Esophagus (tissue), 2 donors: ENCODE data around the gene PTPRM. TPM values are rescaled to one million over a fixed set of nuclear protein-coding genes. Genes with fewer than 3 reads are reported as not detected.
"Not testable (repeated sequence)": the region's sequence is repeated elsewhere in the genome, so short reads cannot be mapped to it uniquely, and the experiment has no call there.

ENCODE experiments used
- H3K27ac ChIP-seq, 2 donors: one replicate each; pipeline ENCODE4 v1.5.1; 2013; ENCODE audit warnings: low read depth in 2 of 2, mild to moderate bottlenecking in 2 of 2, inconsistent platforms in 1 of 2, low read length in 1 of 2, moderate library complexity in 1 of 2
- H3K27me3 ChIP-seq, 2 donors: one replicate each; pipeline ENCODE4 v1.6.1; 2013; ENCODE audit warnings: low read length in 2 of 2, control low read depth in 1 of 2, mild to moderate bottlenecking in 1 of 2; ENCODE audit not compliant: insufficient read depth in 2 of 2, control insufficient read depth in 1 of 2
- H3K36me3 ChIP-seq, 2 donors: one replicate each; pipeline ENCODE4 v1.6.1; 2013; ENCODE audit warnings: low read length in 1 of 2; ENCODE audit not compliant: control insufficient read depth in 2 of 2, insufficient read depth in 2 of 2
- H3K4me1 ChIP-seq, 2 donors: one replicate each; pipeline ENCODE4 v1.6.1; 2013; ENCODE audit warnings: low read length in 1 of 2; ENCODE audit not compliant: control insufficient read depth in 2 of 2, insufficient read depth in 2 of 2
- H3K4me3 ChIP-seq, 2 donors: one replicate each; pipeline ENCODE4 v1.5.1; 2013; ENCODE audit warnings: low read length in 2 of 2, mild to moderate bottlenecking in 2 of 2, low read depth in 1 of 2, moderate library complexity in 1 of 2
- H3K9me3 ChIP-seq, 2 donors: one replicate each; pipeline ENCODE4 v1.6.1; 2013; ENCODE audit warnings: mild to moderate bottlenecking in 2 of 2, low read depth in 1 of 2, low read length in 1 of 2, moderate library complexity in 1 of 2; ENCODE audit not compliant: control insufficient read depth in 2 of 2, insufficient read depth in 1 of 2
- WGBS, 2 donors: extraction: QIAGEN DNeasy Blood & Tissue Kit; methylation state at CpG; one replicate each; pipeline ENCODE4 v1.1.7; 2013; 5-methylcytosine and 5-hydroxymethylcytosine counted together
- polyA plus RNA-seq, 2 donors: library from polyadenylated mRNA; stranded (reverse); fragments of 200-250 nt; gene quantifications; one replicate each; pipeline ENCODE4 v1.2.3, GENCODE V29; 2013
- donor health status: healthy with polysubstance abuse.
- donor health status: Bipolar disorder and iron deficiency.

PTPRM gene
- polyA plus RNA-seq, 2 donors: 6.3 to 10.4 TPM

DNA sequence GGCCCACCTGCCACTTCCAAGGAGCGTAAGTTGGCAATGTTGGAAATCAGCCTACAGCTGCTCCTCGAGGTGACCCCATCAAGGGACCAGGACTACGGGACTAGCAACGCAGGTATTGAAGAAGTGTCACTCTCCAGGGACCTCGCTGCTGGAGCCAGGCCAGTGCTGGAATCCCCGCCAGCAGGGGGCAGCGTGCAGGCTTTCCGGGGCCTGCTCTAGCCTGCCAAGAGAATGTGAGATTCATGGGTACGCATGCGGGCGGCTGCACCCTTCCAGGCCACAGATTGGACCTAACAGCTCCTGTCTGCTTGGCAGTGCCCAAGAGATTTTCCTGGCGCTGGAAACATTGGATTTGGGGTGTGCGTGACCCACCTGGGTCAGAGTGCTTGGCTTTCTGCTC is 859.3 kb downstream of the PTPRM start:
- Histone ChIP-seq H3K27ac (no peak overlapping the region), H3K4me1 (no peaks in the 10 kb centered on the region), H3K9me3 (no peaks in the 10 kb centered on the region), H3K27me3 (no peaks in the 10 kb centered on the region), H3K36me3 (no peaks in the 10 kb centered on the region), H3K4me3 (no peak overlapping the region)
- whole genome bisulfite sequencing, 2 donors: 78 to 81% methylated on average over 13 of the region's 13 CpGs

DNA sequence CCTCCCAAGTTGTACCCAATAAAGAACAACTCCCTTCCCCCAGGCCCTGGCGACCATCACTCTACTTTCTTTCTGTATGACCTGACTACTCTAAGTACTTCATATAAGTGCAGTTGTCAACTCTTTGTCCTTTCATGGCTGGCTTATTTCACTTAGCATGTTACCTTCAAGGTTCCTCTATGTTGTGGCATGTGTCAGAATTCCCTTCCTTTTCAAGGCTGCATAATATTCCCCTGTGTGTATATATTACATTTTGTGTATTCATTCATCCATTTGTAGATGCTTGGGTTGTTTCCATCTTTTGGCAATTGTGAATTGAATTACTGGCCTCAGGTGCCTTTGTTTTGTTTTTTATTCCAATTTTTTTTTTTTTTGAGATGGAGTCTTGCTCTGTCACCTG is 860.2 kb downstream of the PTPRM start:
- WGBS, 2 donors: 95 to 96% methylated on average over 1 of the region's 1 CpG
- Histone ChIP-seq H3K4me3 (no peak overlapping the region), H3K9me3 (no peaks in the 10 kb centered on the region), H3K36me3 (no peaks in the 10 kb centered on the region), H3K4me1 (no peaks in the 10 kb centered on the region), H3K27ac (no peak overlapping the region), H3K27me3 (no peaks in the 10 kb centered on the region)

DNA sequence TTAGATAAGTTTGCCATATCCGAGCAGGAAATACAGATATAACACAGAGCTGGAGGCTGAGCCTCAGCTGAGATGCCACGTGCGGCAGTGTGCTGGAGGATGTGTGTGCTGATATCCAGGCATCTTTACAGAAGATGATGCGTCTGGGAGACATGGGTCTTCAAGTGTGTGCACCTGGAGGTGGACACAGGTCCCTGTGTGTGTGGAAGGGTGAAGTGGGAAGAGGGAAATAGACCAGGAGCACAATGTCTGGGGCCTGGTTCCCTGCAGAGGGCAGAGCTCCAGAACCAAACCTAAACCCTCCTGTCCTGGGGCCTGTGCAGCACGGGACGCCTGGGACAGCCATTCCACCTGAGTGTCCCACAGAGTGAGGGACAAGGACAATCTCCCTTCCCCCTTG is 861.8 kb downstream of the PTPRM start:
- Histone ChIP-seq H3K4me3 (no peak overlapping the region), H3K9me3 (no peaks in the 10 kb centered on the region), H3K27me3 (no peaks in the 10 kb centered on the region), H3K36me3 (no peaks in the 10 kb centered on the region), H3K4me1 (no peaks in the 10 kb centered on the region), H3K27ac (no peak overlapping the region)
- 83% methylated on average over 6 of the region's 6 CpGs for WGBS, 2 donors

DNA sequence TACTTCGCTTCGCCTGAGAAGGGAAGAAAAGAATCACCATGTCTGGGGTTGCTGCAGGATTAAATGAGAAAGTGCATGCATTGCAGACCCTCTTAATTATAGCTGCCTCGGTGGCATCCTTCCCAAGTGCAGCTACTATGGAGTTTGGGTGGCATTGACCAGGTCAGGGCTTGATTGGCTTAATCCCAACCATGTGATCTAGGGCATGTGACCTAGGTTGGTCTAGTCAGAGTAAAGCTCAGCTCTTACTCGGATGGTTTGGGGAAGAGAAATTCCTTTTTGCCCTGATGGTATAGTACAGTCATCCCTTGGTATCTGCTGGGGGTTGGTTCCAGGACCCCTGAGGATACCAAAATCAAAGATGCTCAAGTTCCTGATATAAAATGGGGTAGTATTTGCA is 863.9 kb downstream of the PTPRM start:
- Histone ChIP-seq H3K27me3 (no peaks in the 10 kb centered on the region), H3K4me3 (no peak overlapping the region), H3K27ac (no peak overlapping the region), H3K36me3 (no peaks in the 10 kb centered on the region), H3K4me1 (no peaks in the 10 kb centered on the region), H3K9me3 (no peaks in the 10 kb centered on the region)
- 78 to 82% methylated on average over 4 of the region's 4 CpGs for WGBS, 2 donors

DNA sequence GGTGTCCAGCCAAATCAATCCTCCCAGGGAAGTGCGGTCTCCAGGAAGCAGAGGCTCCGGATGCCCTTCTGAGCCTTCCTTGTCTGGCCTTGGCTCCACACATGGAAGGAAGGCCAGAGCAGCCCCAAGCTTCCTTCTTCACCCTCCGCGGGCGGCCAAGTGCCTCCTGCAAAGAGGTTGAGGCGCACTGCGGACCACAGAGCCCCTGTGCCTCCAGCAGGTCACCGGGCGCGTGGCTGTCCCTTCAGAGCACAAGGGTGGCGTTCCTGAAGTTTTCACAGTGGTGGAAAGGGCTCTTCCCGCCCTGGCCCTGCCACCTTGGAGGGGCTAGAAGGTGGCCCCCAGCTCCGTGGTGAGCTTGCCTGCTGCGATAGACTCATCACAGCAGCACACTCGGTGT is 866.2 kb downstream of the PTPRM start:
- WGBS, 2 donors: 87 to 90% methylated on average over 15 of the region's 15 CpGs
- no peak overlapping the region for H3K27ac ChIP-seq
- H3K9me3 ChIP-seq: no peaks in the 10 kb centered on the region
- H3K4me1 ChIP-seq: no peaks in the 10 kb centered on the region
- no peak overlapping the region for H3K4me3 ChIP-seq
- no peaks in the 10 kb centered on the region for H3K27me3 ChIP-seq
- H3K36me3 ChIP-seq: no peaks in the 10 kb centered on the region

DNA sequence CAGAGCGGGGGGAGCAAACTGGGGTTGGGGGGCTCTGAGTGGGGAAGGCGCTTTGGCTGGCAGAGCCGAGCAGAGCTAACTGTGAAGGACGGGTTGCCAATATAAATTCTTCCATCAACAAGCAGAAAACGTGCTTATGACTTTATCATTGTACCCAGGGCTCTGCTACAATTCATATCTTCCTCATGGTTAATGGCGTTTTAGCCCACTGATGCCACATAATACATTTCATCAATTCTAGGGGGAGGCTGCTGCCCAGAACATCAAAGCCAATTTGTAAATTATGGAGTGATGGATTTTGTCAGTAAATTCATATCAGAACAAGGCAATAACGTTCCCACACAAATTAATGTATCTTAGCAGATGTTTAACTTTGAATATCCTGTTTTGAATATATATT is 866.7 kb downstream of the PTPRM start:
- Histone ChIP-seq H3K27ac (no peak overlapping the region), H3K36me3 (no peaks in the 10 kb centered on the region), H3K4me3 (no peak overlapping the region), H3K9me3 (no peaks in the 10 kb centered on the region), H3K4me1 (no peaks in the 10 kb centered on the region), H3K27me3 (no peaks in the 10 kb centered on the region)
- 76 to 78% methylated on average over 7 of the region's 7 CpGs for WGBS, 2 donors

DNA sequence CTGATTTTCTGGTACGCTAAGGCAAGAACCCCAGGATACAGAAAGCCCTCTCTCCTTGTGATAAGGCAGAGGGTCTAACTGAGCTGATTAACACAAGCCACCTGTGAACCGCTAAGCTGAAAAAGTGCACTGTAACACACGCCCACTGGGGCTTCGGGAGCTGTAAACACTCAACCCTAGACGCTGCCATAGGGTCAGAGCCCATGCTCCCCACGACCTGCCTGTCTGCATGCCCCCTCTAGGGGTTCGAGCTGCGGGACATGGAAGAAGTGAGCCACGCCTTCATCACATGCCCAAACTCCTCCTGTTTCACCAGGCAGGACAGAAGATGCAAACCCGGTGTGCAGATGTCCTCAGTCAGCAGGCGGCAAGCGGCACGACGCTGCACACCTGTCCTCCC is 868.3 kb downstream of the PTPRM start:
- Histone ChIP-seq H3K27me3 (no peaks in the 10 kb centered on the region), H3K4me1 (no peaks in the 10 kb centered on the region), H3K4me3 (no peak overlapping the region), H3K36me3 (no peaks in the 10 kb centered on the region), H3K27ac (no peak overlapping the region), H3K9me3 (peaks cover 4 to 5% of the 10 kb centered on the region in 2 donors)
- 56 to 62% methylated on average over 14 of the region's 14 CpGs for WGBS, 2 donors

DNA sequence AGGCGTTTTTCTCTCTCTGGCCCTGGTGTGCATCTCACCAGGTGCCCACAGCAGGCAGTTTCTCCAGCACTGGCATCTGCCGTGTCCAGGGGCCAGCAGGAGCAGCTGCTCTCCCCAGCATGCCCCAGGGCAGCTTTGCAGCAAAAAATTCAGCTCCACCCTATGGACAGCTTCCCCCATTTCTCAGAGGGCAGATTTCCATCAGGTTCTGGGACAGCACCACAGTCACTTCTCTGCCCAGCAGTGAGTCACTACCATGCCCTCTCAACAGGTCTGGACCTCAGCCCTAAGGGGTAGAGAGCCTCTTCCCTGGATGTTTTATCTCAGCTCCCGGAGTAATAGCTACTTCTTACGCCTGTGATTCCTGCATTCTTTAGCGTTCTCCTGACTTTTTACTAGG is 871.9 kb downstream of the PTPRM start:
- H3K4me3 ChIP-seq: no peak overlapping the region
- H3K36me3 ChIP-seq: no peaks in the 10 kb centered on the region
- peaks cover 4 to 5% of the 10 kb centered on the region in 2 donors for H3K9me3 ChIP-seq
- H3K4me1 ChIP-seq: no peaks in the 10 kb centered on the region
- 77 to 91% methylated on average over 5 of the region's 5 CpGs for WGBS, 2 donors
- H3K27me3 ChIP-seq: no peaks in the 10 kb centered on the region
- no peak overlapping the region for H3K27ac ChIP-seq

DNA sequence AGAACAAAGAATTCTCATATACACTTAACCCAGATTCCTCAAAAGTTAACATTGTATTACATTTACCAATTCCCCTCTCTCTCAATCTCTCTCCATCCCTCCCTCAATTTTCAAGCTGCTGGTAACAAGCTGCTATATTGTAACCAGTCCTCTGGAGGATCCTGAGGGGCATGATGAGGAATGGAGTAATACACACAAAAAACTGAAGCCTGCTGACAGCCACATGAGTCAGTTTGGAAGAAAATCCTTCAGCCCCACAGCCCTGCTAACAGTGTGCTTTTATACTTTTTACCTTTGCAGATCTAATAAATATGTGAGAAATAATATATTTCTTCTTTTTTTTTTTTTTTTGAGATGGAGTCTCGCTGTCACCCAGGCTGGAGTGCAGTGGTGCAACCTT is 876.4 kb downstream of the PTPRM start:
- Histone ChIP-seq H3K36me3 (no peaks in the 10 kb centered on the region), H3K4me1 (no peaks in the 10 kb centered on the region)

DNA sequence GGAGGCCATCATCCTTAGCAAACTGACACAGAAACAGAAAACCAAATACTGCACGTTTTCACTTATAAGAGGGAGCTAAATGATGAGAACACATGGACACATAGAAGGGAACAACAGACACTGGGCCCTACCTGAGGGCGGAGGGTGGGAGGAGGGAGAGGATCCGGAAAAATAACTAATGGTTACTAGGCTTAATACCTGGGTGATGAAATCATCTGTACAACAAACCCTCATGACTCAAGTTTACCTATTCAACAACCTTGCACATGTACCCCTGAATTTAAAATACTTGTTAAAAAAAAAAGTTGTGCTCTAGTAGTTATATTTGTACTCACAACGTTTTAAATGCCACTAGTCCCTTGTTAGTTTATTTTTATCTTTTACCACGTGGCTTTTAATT is 879.8 kb downstream of the PTPRM start:
- H3K4me1 ChIP-seq, H3K9me3 ChIP-seq, H3K36me3 ChIP-seq, H3K27me3 ChIP-seq, H3K27ac ChIP-seq, H3K4me3 ChIP-seq: not testable (repeated sequence)
- 63 to 71% methylated on average over 5 of the region's 5 CpGs for WGBS, 2 donors

More for the DNA sequence above, 876.4 kb downstream of the PTPRM start:
- H3K27me3 ChIP-seq: no peaks in the 10 kb centered on the region
- H3K4me3 ChIP-seq: no peak overlapping the region
- peaks cover 4 to 5% of the 10 kb centered on the region in 2 donors for H3K9me3 ChIP-seq
- WGBS, 2 donors: 100% methylated on average over 1 of the region's 1 CpG
- no peak overlapping the region for H3K27ac ChIP-seq
